SK-N-MC (cell line): Measurements from ENCODE around the gene NRXN3.

Source experiments
- DNase-seq: peaks from one replicate; pipeline ENCODE4 v3.0.0-alpha.2; 2011; ENCODE audit warnings: low read depth, low spot score
- H3K27ac ChIP-seq: fragments of 200-600 bp; sonication (generic); 2 replicates; pipeline ENCODE4 v1.5.1; 2016; ENCODE audit warnings: mixed run types
- H3K36me3 ChIP-seq: fragments of 200-600 bp; sonication (generic); 2 replicates; pipeline ENCODE4 v1.6.1; 2017; ENCODE audit warnings: antibody characterized with exemption, low read length, mixed read lengths; ENCODE audit not compliant: insufficient read depth
- H3K4me3 ChIP-seq: fragments of 200-600 bp; sonication (generic); 2 replicates; pipeline ENCODE4 v1.5.1; 2016
- H3K9ac ChIP-seq: fragments of 200-600 bp; sonication (generic); 2 replicates; pipeline ENCODE4 v1.8.0; 2017; ENCODE audit warnings: mixed run types, mixed read lengths; ENCODE audit not compliant: insufficient read length
- H3K9me3 ChIP-seq: fragments of 200-600 bp; sonication (generic); 2 replicates; pipeline ENCODE4 v1.6.1; 2017; ENCODE audit warnings: low read depth, mild to moderate bottlenecking, antibody characterized with exemption, low read length, moderate library complexity, mixed read lengths
- EZH2 ChIP-seq: fragments of 200-600 bp; sonication (generic); IDR thresholded peaks from one replicate; pipeline ENCODE4 v1.6.1; 2017; ENCODE audit warnings: antibody characterized with exemption
- FOXP2 ChIP-seq: optimal IDR thresholded peaks from 2 replicates; pipeline ENCODE3; 2011; ENCODE audit warnings: mild to moderate bottlenecking, moderate library complexity; ENCODE audit not compliant: insufficient read depth; ENCODE audit errors: extremely low read length, control extremely low read depth
- POLR2AphosphoS5 ChIP-seq: IDR thresholded peaks from 2 replicates; pipeline ENCODE4 v1.6.1; 2012; ENCODE audit warnings: mild to moderate bottlenecking, low read depth, low read length, borderline replicate concordance

Gene NRXN3

GRCh38 chr14:79698298-79698711 is 1528.1 kb downstream of the NRXN3 start:
- Histone ChIP-seq H3K36me3 (no peaks in the 10 kb centered on the region), H3K9me3 (no peaks in the 10 kb centered on the region), H3K4me3 (no peak overlapping the region), H3K9ac (no peak overlapping the region), H3K27ac (no peak overlapping the region)
- no peak for DNase-seq
- no peak for TF ChIP-seq FOXP2
- no peak for TF ChIP-seq POLR2AphosphoS5
- no peak for TF ChIP-seq EZH2

GRCh38 chr14:79699206-79699605 is 1529.0 kb downstream of the NRXN3 start:
- no peak for DNase-seq
- TF ChIP-seq POLR2AphosphoS5, result no peak
- TF ChIP-seq EZH2, result no peak
- no peak for TF ChIP-seq FOXP2
- Histone ChIP-seq H3K36me3 (no peaks in the 10 kb centered on the region), H3K27ac (no peak overlapping the region), H3K9ac (no peak overlapping the region), H3K4me3 (no peak overlapping the region), H3K9me3 (no peaks in the 10 kb centered on the region)

GRCh38 chr14:79701371-79701770 is 1531.2 kb downstream of the NRXN3 start:
- Histone ChIP-seq H3K36me3 (no peaks in the 10 kb centered on the region), H3K27ac (no peak overlapping the region), H3K9ac (no peak overlapping the region), H3K4me3 (no peak overlapping the region), H3K9me3 (no peaks in the 10 kb centered on the region)
- TF ChIP-seq FOXP2 (no peak), EZH2 (no peak)
- no peak for DNase-seq

GRCh38 chr14:79702197-79702596 is 1532.0 kb downstream of the NRXN3 start:
- H3K4me3 ChIP-seq, result no peak overlapping the region
- H3K9me3 ChIP-seq, result no peaks in the 10 kb centered on the region
- no peak for DNase-seq
- no peaks in the 10 kb centered on the region for H3K36me3 ChIP-seq
- no peak overlapping the region for H3K27ac ChIP-seq
- no peak overlapping the region for H3K9ac ChIP-seq
- TF ChIP-seq FOXP2 (no peak), POLR2AphosphoS5 (no peak), EZH2 (no peak)

- no peak for DNase-seq
- no peak overlapping the region for H3K9ac ChIP-seq
- no peak overlapping the region for H3K4me3 ChIP-seq
- H3K36me3 ChIP-seq, result no peaks in the 10 kb centered on the region
- TF ChIP-seq POLR2AphosphoS5, result no peak
- no peak for TF ChIP-seq FOXP2
- TF ChIP-seq EZH2, result no peak
- no peak overlapping the region for H3K27ac ChIP-seq
- no peaks in the 10 kb centered on the region for H3K9me3 ChIP-seq
Measured at GRCh38 chr14:79703209-79703608, 1533.0 kb downstream of the NRXN3 start.

GRCh38 chr14:79704041-79704807 is 1534.1 kb downstream of the NRXN3 start:
- TF ChIP-seq POLR2AphosphoS5 (no peak), EZH2 (no peak), FOXP2 (no peak)
- no peak overlapping the region for H3K27ac ChIP-seq
- DNase-seq, result no peak
- no peaks in the 10 kb centered on the region for H3K9me3 ChIP-seq
- H3K9ac ChIP-seq, result no peak overlapping the region
- no peak overlapping the region for H3K4me3 ChIP-seq
- no peaks in the 10 kb centered on the region for H3K36me3 ChIP-seq

- Histone ChIP-seq H3K9ac (no peak overlapping the region), H3K27ac (no peak overlapping the region), H3K9me3 (no peaks in the 10 kb centered on the region), H3K36me3 (no peaks in the 10 kb centered on the region), H3K4me3 (no peak overlapping the region)
- no peak for DNase-seq
- no peak for TF ChIP-seq POLR2AphosphoS5
- no peak for TF ChIP-seq EZH2
- TF ChIP-seq FOXP2, result no peak
Measured at GRCh38 chr14:79705126-79705894, 1535.1 kb downstream of the NRXN3 start.

GRCh38 chr14:79706382-79706781 is 1536.2 kb downstream of the NRXN3 start:
- Histone ChIP-seq H3K4me3 (no peak overlapping the region), H3K9me3 (no peaks in the 10 kb centered on the region), H3K27ac (no peak overlapping the region), H3K36me3 (no peaks in the 10 kb centered on the region), H3K9ac (no peak overlapping the region)
- no peak for DNase-seq
- TF ChIP-seq FOXP2, result no peak
- no peak for TF ChIP-seq EZH2
- no peak for TF ChIP-seq POLR2AphosphoS5
